Measurements from ENCODE around the gene LOXL1. TPM values are rescaled to one million over a fixed set of nuclear protein-coding genes. Genes with fewer than 3 reads are reported as not detected.
"Not testable (repeated sequence)": the region's sequence is repeated elsewhere in the genome, so short reads cannot be mapped to it uniquely, and the experiment has no call there.

Gene LOXL1
- total RNA-seq, 2 donors from 2014 or later, result 0.27 to 0.78 TPM

- Mint-ChIP-seq H3K27ac (no peak overlapping the region), H3K36me3 (no peaks in the 10 kb centered on the region), H3K9me3 (no peaks in the 10 kb centered on the region)
- ATAC-seq, result no peak
- no peak for DNase-seq (ENCODE audit: low spot score in 2 of 2)
Observed at GRCh38 chr15:73928971-73929627, 2.8 kb downstream of the LOXL1 start.

- DNase-seq (ENCODE audit: low spot score in 2 of 2) (no peak), ATAC-seq (no peak)
- Mint-ChIP-seq H3K36me3 (no peaks in the 10 kb centered on the region), H3K9me3 (no peaks in the 10 kb centered on the region), H3K27ac (no peak overlapping the region)
Observed at GRCh38 chr15:73930371-73930770, 4.1 kb downstream of the LOXL1 start.

GRCh38 chr15:73930790-73931281 is 4.6 kb downstream of the LOXL1 start:
- no peak for DNase-seq (ENCODE audit: low spot score in 2 of 2)
- H3K9me3 Mint-ChIP-seq, result no peaks in the 10 kb centered on the region
- no peaks in the 10 kb centered on the region for H3K36me3 Mint-ChIP-seq
- ATAC-seq, result no peak
- H3K27ac Mint-ChIP-seq, result no peak overlapping the region

- Mint-ChIP-seq H3K9me3 (no peaks in the 10 kb centered on the region), H3K36me3 (no peaks in the 10 kb centered on the region), H3K27ac (peak overlapping the region in 1 of 2 donors; percentile 45)
- ATAC-seq (no peak), DNase-seq (ENCODE audit: low spot score in 2 of 2) (no peak)
Observed at GRCh38 chr15:73931441-73931840, 5.2 kb downstream of the LOXL1 start.

GRCh38 chr15:73932381-73933191 is 6.3 kb downstream of the LOXL1 start:
- Mint-ChIP-seq H3K27ac (no peak overlapping the region), H3K36me3 (no peaks in the 10 kb centered on the region), H3K9me3 (no peaks in the 10 kb centered on the region)
- no peak for DNase-seq (ENCODE audit: low spot score in 2 of 2)
- no peak for ATAC-seq

GRCh38 chr15:73934281-73934680 is 8.0 kb downstream of the LOXL1 start:
- DNase-seq (ENCODE audit: low spot score in 2 of 2) (no peak), ATAC-seq (no peak)
- Mint-ChIP-seq H3K9me3 (no peaks in the 10 kb centered on the region), H3K27ac (no peak overlapping the region), H3K36me3 (no peaks in the 10 kb centered on the region)

- Mint-ChIP-seq H3K27ac (no peak overlapping the region), H3K9me3 (no peaks in the 10 kb centered on the region), H3K36me3 (no peaks in the 10 kb centered on the region)
- ATAC-seq (no peak), DNase-seq (ENCODE audit: low spot score in 2 of 2) (no peak)
Observed at GRCh38 chr15:73935547-73935946, 9.3 kb downstream of the LOXL1 start.

DNA sequence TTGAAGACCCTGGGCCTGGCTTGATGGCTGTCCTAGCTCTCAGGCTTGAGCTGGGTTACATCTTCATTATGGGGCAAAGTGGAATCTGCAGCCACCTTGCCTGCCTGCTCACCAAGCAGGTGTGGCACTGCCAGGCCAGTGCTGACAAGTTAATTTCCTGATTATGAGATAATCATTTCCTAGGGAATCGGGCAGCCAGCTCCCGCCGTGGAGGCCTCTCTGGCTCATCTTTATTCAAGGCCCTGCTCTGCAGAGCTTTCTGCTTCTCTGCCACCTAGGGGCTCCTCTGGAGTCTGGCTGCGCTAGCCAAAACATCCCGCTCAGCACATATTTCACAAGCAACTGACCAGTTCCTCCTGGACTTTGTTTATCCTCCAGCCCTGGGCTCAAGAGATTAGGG is 9.9 kb downstream of the LOXL1 start:
- H3K9me3 Mint-ChIP-seq, result no peaks in the 10 kb centered on the region
- no peaks in the 10 kb centered on the region for H3K36me3 Mint-ChIP-seq
- DNase-seq (ENCODE audit: low spot score in 2 of 2), result no peak
- H3K27ac Mint-ChIP-seq, result no peak overlapping the region
- ATAC-seq, result no peak

GRCh38 chr15:73936588-73937290 is 10.5 kb downstream of the LOXL1 start:
- ATAC-seq, result no peak
- DNase-seq (ENCODE audit: low spot score in 2 of 2), result no peak
- H3K36me3 Mint-ChIP-seq, result no peaks in the 10 kb centered on the region
- no peaks in the 10 kb centered on the region for H3K9me3 Mint-ChIP-seq
- no peak overlapping the region for H3K27ac Mint-ChIP-seq

- no peaks in the 10 kb centered on the region for H3K9me3 Mint-ChIP-seq
- ATAC-seq, result no peak
- no peaks in the 10 kb centered on the region for H3K36me3 Mint-ChIP-seq
- DNase-seq (ENCODE audit: low spot score in 2 of 2), result no peak
- no peak overlapping the region for H3K27ac Mint-ChIP-seq
Observed at GRCh38 chr15:73937296-73937695, 11.0 kb downstream of the LOXL1 start.

GRCh38 chr15:73937726-73938125 is 11.5 kb downstream of the LOXL1 start:
- Mint-ChIP-seq H3K36me3 (no peaks in the 10 kb centered on the region), H3K9me3 (no peaks in the 10 kb centered on the region), H3K27ac (no peak overlapping the region)
- DNase-seq (ENCODE audit: low spot score in 2 of 2) (no peak), ATAC-seq (no peak)

GRCh38 chr15:73938516-73938915 is 12.3 kb downstream of the LOXL1 start:
- not testable (repeated sequence) for ATAC-seq; H3K36me3 Mint-ChIP-seq; H3K9me3 Mint-ChIP-seq; DNase-seq (ENCODE audit: low spot score in 2 of 2); H3K27ac Mint-ChIP-seq

- DNase-seq (ENCODE audit: low spot score in 2 of 2) (no peak), ATAC-seq (no peak)
- Mint-ChIP-seq H3K9me3 (no peaks in the 10 kb centered on the region), H3K36me3 (no peaks in the 10 kb centered on the region), H3K27ac (no peak overlapping the region)
Observed at GRCh38 chr15:73939138-73939537, 12.9 kb downstream of the LOXL1 start.

DNA sequence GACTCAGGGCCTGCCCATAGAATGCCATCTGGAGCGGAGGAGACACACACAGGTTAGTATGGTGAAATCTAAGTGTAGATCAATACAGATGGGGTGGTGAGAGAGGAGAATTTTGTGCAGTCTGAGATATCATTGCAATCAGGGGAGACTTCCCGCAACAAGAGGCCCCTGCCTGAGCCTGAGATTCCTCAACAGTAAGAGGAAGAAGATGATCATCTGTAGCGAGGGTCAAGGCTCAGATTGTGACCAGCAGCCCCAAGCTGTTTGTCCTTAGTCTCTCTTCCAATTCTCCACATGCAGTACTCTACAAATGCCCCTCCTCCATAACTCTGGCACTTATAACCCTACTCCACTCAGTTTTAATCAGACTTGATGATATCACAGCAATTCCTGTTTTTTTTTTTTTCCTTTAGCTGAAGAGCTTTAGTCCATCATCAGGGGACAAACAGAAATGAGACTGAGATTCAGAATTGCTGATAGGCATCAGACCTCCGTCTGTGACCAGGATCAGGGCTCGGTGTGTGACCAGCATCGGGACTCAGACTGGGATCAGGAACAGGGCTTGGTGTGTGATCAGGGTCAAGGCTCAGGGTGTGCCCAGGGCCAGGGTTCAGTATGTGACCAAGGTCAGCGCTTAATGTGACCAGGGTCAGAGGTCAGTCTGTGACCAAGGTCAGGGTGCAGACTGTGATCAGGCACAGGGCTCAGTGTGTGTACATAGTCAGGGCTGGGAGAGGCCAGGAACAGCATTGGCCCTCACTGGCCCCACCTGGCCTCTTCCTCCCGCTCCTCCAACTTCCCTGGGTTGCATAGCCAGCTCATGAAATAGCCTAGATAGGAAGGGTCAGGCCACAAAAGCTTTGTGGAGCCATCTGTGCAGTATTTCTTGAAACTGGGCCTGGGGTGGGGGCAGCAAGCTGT is 14.1 kb downstream of the LOXL1 start:
- DNase-seq (ENCODE audit: low spot score in 2 of 2), result no peak
- H3K36me3 Mint-ChIP-seq, result no peaks in the 10 kb centered on the region
- H3K9me3 Mint-ChIP-seq, result no peaks in the 10 kb centered on the region
- ATAC-seq, result no peak
- H3K27ac Mint-ChIP-seq, result no peak overlapping the region

- no peaks in the 10 kb centered on the region for H3K36me3 Mint-ChIP-seq
- DNase-seq (ENCODE audit: low spot score in 2 of 2) (no peak), ATAC-seq (no peak)
- no peak overlapping the region for H3K27ac Mint-ChIP-seq
- no peaks in the 10 kb centered on the region for H3K9me3 Mint-ChIP-seq
Observed at GRCh38 chr15:73941044-73941443, 14.8 kb downstream of the LOXL1 start.

- Mint-ChIP-seq H3K27ac (peak overlapping the region in 1 of 2 donors; percentile 66), H3K36me3 (no peaks in the 10 kb centered on the region), H3K9me3 (no peaks in the 10 kb centered on the region)
- DNase-seq (ENCODE audit: low spot score in 2 of 2) (no peak), ATAC-seq (no peak)
Observed at GRCh38 chr15:73941449-73941848, 15.2 kb downstream of the LOXL1 start.

All from activated naive CD4-positive, alpha-beta T cell treated with anti-CD3 and anti-CD28 coated beads, Interleukin-2, amount 50 U/mL, for 72 hours (primary cell).